Measurements from ENCODE around the gene MED12L.
"Not testable (repeated sequence)": the region's sequence is repeated elsewhere in the genome, so short reads cannot be mapped to it uniquely, and the experiment has no call there.

MED12L gene

GRCh38 chr3:151169262-151169947, 83.9 kb downstream of the MED12L start:
- H3K4me3 ChIP-seq (ENCODE audit: low read depth, low read length), result no peak overlapping the region
- TF ChIP-seq CTCF (conservative IDR thresholded peaks at IDR 0.05; ENCODE audit: low read depth, low read length), result no peak
- no peak for DNase-seq (ENCODE audit: low read depth)

- DNase-seq (ENCODE audit: low read depth); H3K4me3 ChIP-seq (ENCODE audit: low read depth, low read length): not testable (repeated sequence)
Measured at GRCh38 chr3:151169948-151170679, 84.7 kb downstream of the MED12L start.

- peak; percentile 29 for DNase-seq (ENCODE audit: low read depth)
- TF ChIP-seq CTCF (conservative IDR thresholded peaks at IDR 0.05; ENCODE audit: low read depth, low read length), result no peak
- H3K4me3 ChIP-seq (ENCODE audit: low read depth, low read length), result no peak overlapping the region
Measured at GRCh38 chr3:151171145-151171757, 85.8 kb downstream of the MED12L start.

- no peak for TF ChIP-seq CTCF (conservative IDR thresholded peaks at IDR 0.05; ENCODE audit: low read depth, low read length)
- no peak overlapping the region for H3K4me3 ChIP-seq (ENCODE audit: low read depth, low read length)
- no peak for DNase-seq (ENCODE audit: low read depth)
Measured at GRCh38 chr3:151174351-151174750, 88.9 kb downstream of the MED12L start.

- TF ChIP-seq CTCF (conservative IDR thresholded peaks at IDR 0.05; ENCODE audit: low read depth, low read length), result no peak
- H3K4me3 ChIP-seq (ENCODE audit: low read depth, low read length), result no peak overlapping the region
- DNase-seq (ENCODE audit: low read depth), result no peak
Measured at GRCh38 chr3:151175952-151176351, 90.5 kb downstream of the MED12L start.

GRCh38 chr3:151178208-151178845, 92.9 kb downstream of the MED12L start:
- no peak for DNase-seq (ENCODE audit: low read depth)
- H3K4me3 ChIP-seq (ENCODE audit: low read depth, low read length), result no peak overlapping the region
- TF ChIP-seq CTCF (conservative IDR thresholded peaks at IDR 0.05; ENCODE audit: low read depth, low read length), result no peak

All from choroid plexus epithelial cell (primary cell).